HCT116 (cell line): Measurements from ENCODE around the gene SRGAP1. TPM values are rescaled to one million over a fixed set of nuclear protein-coding genes. Genes with fewer than 3 reads are reported as not detected.

Source experiments
- ATAC-seq: fragments of 200-7000 bp; cut with Tn5 transposase; 2 replicates; pipeline ENCODE4 v1.9.1; 2020; ENCODE audit warnings: mild to moderate bottlenecking, moderate library complexity
- BruUV-seq: library from RNA; stranded (reverse); fragments of 400-500 nt; replicated peaks from 2 replicates; lab custom pipeline; 2021; lab: Mats Ljungman, UMichigan
- CTCF ChIA-PET: fragments of 300-600 bp; sonication (Branson Sonifier 250); formaldehyde crosslinking; loops from one replicate; lab custom pipeline; 2021; ENCODE audit warnings: antibody characterized with exemption; lab: Charles Lee
- POLR2A ChIA-PET: fragments of 300-600, 350-600 bp; sonication (Branson Sonifier 250); formaldehyde crosslinking; loops from one replicate; lab custom pipeline; 2021; ENCODE audit warnings: antibody characterized with exemption; lab: Charles Lee
- RAD21 ChIA-PET, 2 experiments: fragments of 300-600 bp; sonication (Branson Sonifier 250); formaldehyde crosslinking; loops; one replicate each; lab custom pipeline; 2023; ENCODE audit warnings: low total read pairs in 2 of 2; ENCODE audit not compliant: uncharacterized antibody in 2 of 2, unreplicated experiment in 2 of 2, low non-redundant PET in 1 of 2; lab: Charles Lee
- DNase-seq: peaks from one replicate; pipeline ENCODE4 v3.0.0-alpha.2; 2010; ENCODE audit warnings: low read depth, low spot score
- H2AFZ ChIP-seq: fragments of 200-600 bp; shearing (Covaris generic), sonication (generic); 2 replicates; pipeline ENCODE4 v1.6.1; 2017; ENCODE audit warnings: low read depth, mixed run types, mixed read lengths, antibody characterized with exemption, low read length; ENCODE audit not compliant: poor library complexity, severe bottlenecking
- H3K27ac ChIP-seq: 2 replicates; pipeline ENCODE4 v1.5.1; 2012; ENCODE audit warnings: low read depth, low read length
- H3K27me3 ChIP-seq: fragments of 200-600 bp; sonication (generic); 2 replicates; pipeline ENCODE4 v1.6.1; 2016; ENCODE audit warnings: mixed run types, low read length, mixed read lengths; ENCODE audit not compliant: insufficient read depth
- H3K36me3 ChIP-seq, 2 experiments: fragments of 200-500 bp in 1 of 2; fragments of 200-600 bp in 1 of 2; sonication (Bioruptor generic) in 1 of 2; sonication (generic) in 1 of 2; 2 replicates each; pipeline versions ENCODE4 v1.5.1 to v1.6.1; 2014 to 2016; ENCODE audit warnings: low read length in 2 of 2, inconsistent platforms in 1 of 2, mixed read lengths in 1 of 2, mixed run types in 1 of 2; ENCODE audit not compliant: insufficient read depth in 2 of 2, control insufficient read depth in 1 of 2
- H3K4me1 ChIP-seq, 2 experiments: fragments of 200-600 bp in 1 of 2; sonication (generic) in 1 of 2; 2 replicates each; pipeline versions ENCODE4 v1.5.1 to v1.6.1; 2012 to 2017; ENCODE audit warnings: low read length in 2 of 2, inconsistent platforms in 1 of 2, mild to moderate bottlenecking in 1 of 2, mixed read lengths in 1 of 2, mixed run types in 1 of 2, moderate library complexity in 1 of 2; ENCODE audit not compliant: insufficient read depth in 2 of 2, control insufficient read depth in 1 of 2
- H3K4me2 ChIP-seq: fragments of 200-600 bp; sonication (generic); 2 replicates; pipeline ENCODE4 v1.6.1; 2017; ENCODE audit warnings: mixed run types, low read length, mixed read lengths
- H3K4me3 ChIP-seq, 2 experiments: fragments of 200-600 bp in 1 of 2; sonication (generic) in 1 of 2; replicated peaks in 1 of 2; 2 replicates each; pipeline ENCODE4 v1.5.1; 2011 to 2016; ENCODE audit warnings: low read length in 2 of 2, control low read depth in 1 of 2, low read depth in 1 of 2, mild to moderate bottlenecking in 1 of 2, mixed read lengths in 1 of 2, mixed run types in 1 of 2
- H3K79me2 ChIP-seq: fragments of 200-600 bp; sonication (generic); 2 replicates; pipeline ENCODE4 v1.6.1; 2017; ENCODE audit warnings: mild to moderate bottlenecking, mixed run types, low read length, moderate library complexity, mixed read lengths; ENCODE audit not compliant: insufficient read depth
- H3K9ac ChIP-seq: fragments of 200-600 bp; sonication (generic); 2 replicates; pipeline ENCODE4 v1.6.1; 2016; ENCODE audit warnings: low read length, mixed read lengths
- H3K9me2 ChIP-seq: fragments of 200-600 bp; sonication (generic), shearing (Covaris generic); 2 replicates; pipeline ENCODE4 v1.6.1; 2017; ENCODE audit warnings: mixed run types, mild to moderate bottlenecking, moderate library complexity; ENCODE audit not compliant: insufficient read depth
- H3K9me3 ChIP-seq, 2 experiments: fragments of 200-500 bp in 1 of 2; fragments of 200-600 bp in 1 of 2; sonication (Bioruptor generic) in 1 of 2; sonication (generic) in 1 of 2; 2 replicates each; pipeline ENCODE4 v1.6.1; 2014 to 2017; ENCODE audit warnings: low read length in 2 of 2, mixed read lengths in 2 of 2, inconsistent platforms in 1 of 2, low read depth in 1 of 2, mild to moderate bottlenecking in 1 of 2, mixed run types in 1 of 2, moderate library complexity in 1 of 2; ENCODE audit not compliant: control insufficient read depth in 1 of 2, insufficient read depth in 1 of 2
- H4K20me1 ChIP-seq: fragments of 200-600 bp; sonication (generic), shearing (Covaris generic); 2 replicates; pipeline ENCODE4 v1.6.1; 2017; ENCODE audit warnings: mixed run types, mild to moderate bottlenecking, moderate library complexity; ENCODE audit not compliant: insufficient read depth
- ATF3 ChIP-seq: IDR thresholded peaks from 2 replicates; pipeline ENCODE4 v1.6.1; 2012
- CEBPB ChIP-seq: IDR thresholded peaks from 2 replicates; pipeline ENCODE4 v1.6.1; 2012; ENCODE audit warnings: low read depth
- EZH2phosphoT487 ChIP-seq: fragments of 200-600 bp; IDR thresholded peaks from 2 replicates; pipeline ENCODE4 v1.6.1; 2018; ENCODE audit warnings: antibody characterized with exemption, borderline replicate concordance
- FOSL1 ChIP-seq: IDR thresholded peaks from 2 replicates; pipeline ENCODE4 v1.6.1; 2012; ENCODE audit warnings: low read depth
- MAX ChIP-seq: IDR thresholded peaks from 2 replicates; pipeline ENCODE4 v1.6.1; 2012
- POLR2AphosphoS5 ChIP-seq: IDR thresholded peaks from 2 replicates; pipeline ENCODE4 v1.6.1; 2011; ENCODE audit warnings: mild to moderate bottlenecking, low read depth, low read length, moderate library complexity
- intact Hi-C: fragments of 100-400 bp; cut with micrococcal nuclease; formaldehyde crosslinking; loops from 2 replicates; pipeline ENCODE4 v1.10.0; 2022
- total RNA-seq: library from RNA; stranded (reverse); gene quantifications from one replicate; pipeline ENCODE4 v1.2.1, GENCODE V29; 2021; ENCODE audit not compliant: unreplicated experiment
- TF ChIP-seq, protein P1 (sequence below): IDR thresholded peaks from 2 replicates; pipeline ENCODE4 v1.6.1; 2011; ENCODE audit warnings: mild to moderate bottlenecking, low read length, moderate library complexity; ENCODE audit not compliant: insufficient replicate concordance; ENCODE audit errors: extremely low read depth

Gene SRGAP1
- total RNA-seq, 1 experiment from 2014 or later, result 16.6 TPM

DNA sequence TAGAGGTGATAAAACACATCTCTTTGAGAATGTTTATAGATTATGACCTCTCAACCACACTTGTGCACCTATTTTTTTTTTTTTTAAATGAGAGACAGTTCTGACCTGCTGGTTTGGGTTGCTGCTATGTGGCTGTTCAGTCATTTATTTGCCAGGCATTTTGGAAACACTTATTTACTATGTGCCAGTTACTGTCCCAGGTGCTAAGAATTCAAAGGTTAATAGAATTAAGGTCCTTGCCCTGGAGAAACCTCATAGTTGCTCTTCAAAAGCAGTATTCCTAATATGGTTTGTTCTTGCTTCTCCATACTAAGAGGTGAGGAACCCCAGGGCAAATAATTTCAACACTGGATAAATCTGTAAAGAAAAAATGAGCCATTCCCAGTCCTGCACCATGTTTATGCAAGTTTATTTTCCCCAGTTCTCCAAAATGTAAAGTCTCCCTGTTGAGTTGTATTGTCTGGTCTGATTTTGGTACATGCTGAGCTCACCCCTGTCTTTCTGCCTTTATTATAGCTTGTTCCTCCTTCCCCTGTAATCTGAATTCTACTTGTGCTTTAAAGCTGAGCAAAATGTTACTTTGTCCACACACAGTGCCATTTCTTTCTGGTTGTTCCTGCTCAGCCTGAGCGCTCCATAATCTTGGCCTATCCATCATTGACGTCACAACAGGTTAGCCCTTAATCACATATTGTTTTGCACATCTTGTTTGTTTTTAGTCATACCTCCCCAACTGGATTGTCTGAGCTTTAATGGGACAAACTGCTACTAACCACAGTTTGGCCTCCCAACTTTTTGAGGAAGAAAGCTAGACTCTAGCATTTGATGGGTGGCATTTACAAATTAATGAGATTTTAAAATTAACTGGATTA is 56.7 kb downstream of the SRGAP1 start:
- H3K9me2 ChIP-seq, result no peaks in the 10 kb centered on the region
- peaks cover 64% of the 10 kb centered on the region for H3K79me2 ChIP-seq
- BruUV-seq, result no TSS peak
- no peaks in the 10 kb centered on the region for H4K20me1 ChIP-seq
- no peak for DNase-seq
- no peak for TF ChIP-seq POLR2AphosphoS5
- no peak for TF ChIP-seq MAX
- no peak for TF ChIP-seq EZH2phosphoT487
- TF ChIP-seq ATF3, result no peak
- no peak for TF ChIP-seq CEBPB
- TF ChIP-seq, protein P1, sequence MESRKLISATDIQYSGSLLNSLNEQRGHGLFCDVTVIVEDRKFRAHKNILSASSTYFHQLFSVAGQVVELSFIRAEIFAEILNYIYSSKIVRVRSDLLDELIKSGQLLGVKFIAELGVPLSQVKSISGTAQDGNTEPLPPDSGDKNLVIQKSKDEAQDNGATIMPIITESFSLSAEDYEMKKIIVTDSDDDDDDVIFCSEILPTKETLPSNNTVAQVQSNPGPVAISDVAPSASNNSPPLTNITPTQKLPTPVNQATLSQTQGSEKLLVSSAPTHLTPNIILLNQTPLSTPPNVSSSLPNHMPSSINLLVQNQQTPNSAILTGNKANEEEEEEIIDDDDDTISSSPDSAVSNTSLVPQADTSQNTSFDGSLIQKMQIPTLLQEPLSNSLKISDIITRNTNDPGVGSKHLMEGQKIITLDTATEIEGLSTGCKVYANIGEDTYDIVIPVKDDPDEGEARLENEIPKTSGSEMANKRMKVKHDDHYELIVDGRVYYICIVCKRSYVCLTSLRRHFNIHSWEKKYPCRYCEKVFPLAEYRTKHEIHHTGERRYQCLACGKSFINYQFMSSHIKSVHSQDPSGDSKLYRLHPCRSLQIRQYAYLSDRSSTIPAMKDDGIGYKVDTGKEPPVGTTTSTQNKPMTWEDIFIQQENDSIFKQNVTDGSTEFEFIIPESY, result no peak
- no peak for TF ChIP-seq FOSL1
- no peak overlapping the region for H3K27ac ChIP-seq
- H3K27me3 ChIP-seq, result no peaks in the 10 kb centered on the region
- peaks cover 13 to 31% of the 10 kb centered on the region in 2 experiments; a peak in 3 of 4 replicates for H3K4me1 ChIP-seq
- no peaks in the 10 kb centered on the region for H3K36me3 ChIP-seq
- H3K4me3 ChIP-seq, result no peak overlapping the region
- intact Hi-C loops, result no loop called here
- no peak overlapping the region for H3K4me2 ChIP-seq
- CTCF ChIA-PET, result no interaction called here
- POLR2A ChIA-PET, result no interaction called here
- H2AFZ ChIP-seq, result no peak overlapping the region
- no peak for ATAC-seq
- no peak overlapping the region for H3K9ac ChIP-seq
- H3K9me3 ChIP-seq, result no peaks in the 10 kb centered on the region
- RAD21 ChIA-PET, result no interaction called here
